B cell (primary cell): ENCODE results near the gene RPL28. TPM values are rescaled to one million over a fixed set of nuclear protein-coding genes. Genes with fewer than 3 reads are reported as not detected.

Source experiments
- ATAC-seq: fragments of 200-7000 bp; cut with Tn5 transposase; one replicate; pipeline ENCODE4 v1.10.0; 2021; ENCODE audit warnings: low read depth, mild to moderate bottlenecking, moderate number of reproducible peaks, moderate library complexity
- CTCF ChIA-PET: fragments of 350-600 bp; sonication (Branson Sonifier 250); formaldehyde crosslinking; loops from one replicate; lab custom pipeline; 2021; ENCODE audit warnings: antibody characterized with exemption, inconsistent platforms; lab: Charles Lee
- POLR2A ChIA-PET: fragments of 350-600 bp; sonication (Branson Sonifier 250); formaldehyde crosslinking; loops from one replicate; lab custom pipeline; 2021; ENCODE audit warnings: antibody characterized with exemption; lab: Charles Lee
- DNase-seq: peaks from one replicate; pipeline ENCODE4 v3.0.0; 2013
- H2AFZ ChIP-seq: 2 replicates; pipeline ENCODE4 v1.6.1; 2012; ENCODE audit warnings: mild to moderate bottlenecking, low read depth, low read length; ENCODE audit not compliant: insufficient read depth, poor library complexity, severe bottlenecking
- H3K27ac ChIP-seq, 2 donors: 1 replicate in 1 of 2; 2 replicates in 1 of 2; pipeline ENCODE4 v1.5.1; 2012 to 2013; ENCODE audit warnings: low read length in 2 of 2, mild to moderate bottlenecking in 2 of 2, moderate library complexity in 1 of 2
- H3K27me3 ChIP-seq, 4 experiments: fragments of 200-600 bp in 1 of 4; sonication (generic) in 1 of 4; replicated peaks in 1 of 4; 1 replicate in 2 of 4; 2 replicates in 2 of 4; pipeline versions ENCODE4 v1.6.1 to v1.7.0; 2013 to 2016; ENCODE audit warnings: low read length in 3 of 4, mild to moderate bottlenecking in 2 of 4, mixed read lengths in 1 of 4, moderate library complexity in 1 of 4; ENCODE audit not compliant: insufficient read depth in 4 of 4, control insufficient read depth in 3 of 4; ENCODE audit errors: control extremely low read depth in 1 of 4
- H3K36me3 ChIP-seq, 2 experiments: replicated peaks in 1 of 2; 1 replicate in 1 of 2; 2 replicates in 1 of 2; pipeline versions ENCODE4 v1.6.1 to v1.7.1; 2013; ENCODE audit warnings: low read length in 1 of 2; ENCODE audit not compliant: insufficient read depth in 2 of 2, control insufficient read depth in 1 of 2; ENCODE audit errors: control extremely low read depth in 1 of 2, extremely low read depth in 1 of 2
- H3K4me1 ChIP-seq, 2 donors: fragments of 200-600 bp in 1 of 2; sonication (generic) in 1 of 2; 1 replicate in 1 of 2; 2 replicates in 1 of 2; pipeline versions ENCODE4 v1.5.1 to v1.6.1; 2013 to 2017; ENCODE audit warnings: low read length in 2 of 2; ENCODE audit not compliant: control insufficient read depth in 2 of 2, insufficient read depth in 2 of 2
- H3K4me2 ChIP-seq: replicated peaks from 2 replicates; pipeline ENCODE3; 2012; ENCODE audit warnings: mild to moderate bottlenecking, low read depth, low read length; ENCODE audit not compliant: poor library complexity, severe bottlenecking
- H3K4me3 ChIP-seq, 5 experiments: fragments of 200-600 bp in 1 of 5; sonication (generic) in 1 of 5; 1 replicate in 3 of 5; 2 replicates in 2 of 5; pipeline versions ENCODE4 v1.5.1 to v1.7.0; 2011 to 2016; ENCODE audit warnings: low read length in 4 of 5, mild to moderate bottlenecking in 4 of 5, low read depth in 2 of 5, control low read depth in 1 of 5, moderate library complexity in 1 of 5; ENCODE audit not compliant: insufficient read depth in 1 of 5; ENCODE audit errors: control extremely low read depth in 1 of 5, extremely low read depth in 1 of 5
- H3K79me2 ChIP-seq: fragments of 200-600 bp; sonication (generic); one replicate; pipeline ENCODE4 v1.6.0; 2016; ENCODE audit warnings: low read length; ENCODE audit not compliant: control insufficient read depth, insufficient read depth
- H3K9ac ChIP-seq: fragments of 200-600 bp; sonication (generic); 2 replicates; pipeline ENCODE4 v1.6.1; 2017; ENCODE audit warnings: mild to moderate bottlenecking, low read length, moderate library complexity
- H3K9me3 ChIP-seq, 3 donors: one replicate each; pipeline versions ENCODE4 v1.6.1 to v1.7.1; 2013; ENCODE audit warnings: low read length in 2 of 3; ENCODE audit not compliant: control insufficient read depth in 2 of 3, insufficient read depth in 1 of 3; ENCODE audit errors: control extremely low read depth in 1 of 3
- H4K20me1 ChIP-seq: 2 replicates; pipeline ENCODE4 v1.6.0; 2012; ENCODE audit warnings: mild to moderate bottlenecking, low read length; ENCODE audit not compliant: insufficient read depth, control insufficient read depth, poor library complexity, severe bottlenecking
- H3K27ac Mint-ChIP-seq: one replicate; pipeline ENCODE4 v1.8.0; 2021; ENCODE audit warnings: mixed read lengths
- H3K27me3 Mint-ChIP-seq: one replicate; pipeline ENCODE4 v1.8.0; 2021; ENCODE audit warnings: mixed read lengths
- H3K4me1 Mint-ChIP-seq: one replicate; pipeline ENCODE4 v1.8.0; 2021; ENCODE audit warnings: mixed read lengths
- H3K4me3 Mint-ChIP-seq: one replicate; pipeline ENCODE4 v1.8.0; 2021; ENCODE audit warnings: mixed read lengths
- H3K9me3 Mint-ChIP-seq: one replicate; pipeline ENCODE4 v1.8.0; 2022; ENCODE audit warnings: mixed read lengths; ENCODE audit not compliant: insufficient read depth
- CTCF ChIP-seq: fragments of 200-600 bp; IDR thresholded peaks from one replicate; pipeline ENCODE4 v1.8.0; 2022; ENCODE audit warnings: antibody characterized with exemption, mild to moderate bottlenecking
- EZH2 ChIP-seq: IDR thresholded peaks from 2 replicates; pipeline ENCODE4 v1.6.1; 2012; ENCODE audit warnings: borderline replicate concordance, low read depth, mild to moderate bottlenecking, moderate library complexity, low read length; ENCODE audit not compliant: insufficient read depth, poor library complexity, severe bottlenecking
- WGBS: methylation state at CpG from one replicate; pipeline ENCODE4 v1.1.5; 2013; ENCODE audit warnings: missing lambda C conversion rate; ENCODE audit not compliant: insufficient coverage; 5-methylcytosine and 5-hydroxymethylcytosine counted together
- intact Hi-C: fragments of 100-400 bp; cut with micrococcal nuclease; formaldehyde crosslinking; loops from one replicate; pipeline ENCODE4 v1.10.0; 2022
- polyA plus RNA-seq: library from polyadenylated mRNA; depleted of rRNA; stranded (reverse); fragments of >200 nt; gene quantifications from 2 replicates; pipeline ENCODE4 v1.2.3, GENCODE V29; 2012
- total RNA-seq, 2 donors: library from RNA; stranded (reverse); fragments of 120-200 nt in 1 of 2; gene quantifications; 1 replicate in 1 of 2; 2 replicates in 1 of 2; pipeline versions ENCODE4 v1.2.3 to v1.2.4, GENCODE V29; 2013 to 2022

Gene RPL28
- total and polyA plus RNA-seq, 2 donors (not counting 1 experiment from before 2014, with no cell fraction given): 2,578 to 4,661 TPM

- no peak for ATAC-seq
- Histone ChIP-seq H3K27me3 (peaks cover 0 to 60% (median 24%) of the 10 kb centered on the region in 4 experiments), H4K20me1 (no peaks in the 10 kb centered on the region), H3K4me2 (peak within 1 kb of the TSS; percentile 79), H3K4me3 (peak within 1 kb of the TSS; percentile 27 to 51 (median 33)), H3K27ac (no peak within 1 kb of the TSS), H3K4me1 (peaks cover 23 to 29% of the 10 kb centered on the region in 2 donors), H3K79me2 (no peaks in the 10 kb centered on the region), H3K36me3 (no peaks in the 10 kb centered on the region), H3K9ac (peak within 1 kb of the TSS; percentile 45), H2AFZ (peak within 1 kb of the TSS; percentile 73), H3K9me3 (peaks cover 0 to 18% (median 0%) of the 10 kb centered on the region in 3 donors)
- H3K27me3 Mint-ChIP-seq: peaks cover 44% of the 10 kb centered on the region
- intact Hi-C loops: loop anchor here (1.0 kb wide), 1 partner anchor 15 kb away; the partner anchor contains the start of gene KMT5C
- no peaks in the 10 kb centered on the region for H3K9me3 Mint-ChIP-seq
- no peak for TF ChIP-seq EZH2
- no peak for DNase-seq
- peak within 1 kb of the TSS; percentile 82 for H3K4me3 Mint-ChIP-seq
- CTCF ChIA-PET: no interaction called here
- POLR2A ChIA-PET: no interaction called here
- peaks cover 23% of the 10 kb centered on the region for H3K4me1 Mint-ChIP-seq
- WGBS: 4% methylated on average over 20 of the region's 43 CpGs
- H3K27ac Mint-ChIP-seq: no peak within 1 kb of the TSS
Measured at GRCh38 chr19:55354698-55355212, 31.0 kb upstream of the RPL28 start, which contains the start of gene COX6B2. Gene COX6B2, minus strand, starts transcription at chr19:55354719. Its CDS starts 198 bp downstream, at chr19:55354521.

GRCh38 chr19:55355213-55355821 lies 30.4 kb upstream of the RPL28 start:
- Histone ChIP-seq H4K20me1 (no peaks in the 10 kb centered on the region), H2AFZ (no peak overlapping the region), H3K9me3 (peaks cover 0 to 18% (median 0%) of the 10 kb centered on the region in 3 donors), H3K27ac (no peak overlapping the region), H3K9ac (no peak overlapping the region), H3K4me3 (no peak overlapping the region), H3K27me3 (peaks cover 0 to 60% (median 24%) of the 10 kb centered on the region in 4 experiments), H3K4me2 (no peak overlapping the region), H3K79me2 (no peaks in the 10 kb centered on the region), H3K36me3 (no peaks in the 10 kb centered on the region), H3K4me1 (peaks cover 23 to 29% of the 10 kb centered on the region in 2 donors)
- POLR2A ChIA-PET: no interaction called here
- intact Hi-C loops: no loop called here
- DNase-seq: no peak
- 36% methylated on average over 10 of the region's 13 CpGs for WGBS
- no peak for TF ChIP-seq CTCF
- TF ChIP-seq EZH2: no peak
- no peak for ATAC-seq
- Mint-ChIP-seq H3K9me3 (no peaks in the 10 kb centered on the region), H3K27me3 (peaks cover 44% of the 10 kb centered on the region), H3K27ac (no peak overlapping the region), H3K4me3 (peak overlapping the region; percentile 49), H3K4me1 (peaks cover 23% of the 10 kb centered on the region)
- CTCF ChIA-PET: interaction anchor here (0.8 kb wide), 1 partner anchor 67 kb away, joined by 3 read pairs; no protein-coding TSS in a partner anchor
